H4 (cell line): Measurements from ENCODE around the gene CREB3L1. TPM values are rescaled to one million over a fixed set of nuclear protein-coding genes. Genes with fewer than 3 reads are reported as not detected.

Source experiments
- DNase-seq: peaks from one replicate; pipeline ENCODE4 v3.0.0-alpha.2; 2015; ENCODE audit warnings: low spot score
- total RNA-seq: library from RNA; depleted of rRNA; stranded (reverse); fragments of >200 nt; shearing (Covaris generic); gene quantifications from 2 replicates; pipeline ENCODE4 v1.2.3, GENCODE V29; 2014

CREB3L1 gene
- total RNA-seq, 1 experiment from 2014 or later, result 1.3 TPM

GRCh38 chr11:46273511-46274205 lies 3.8 kb upstream of the CREB3L1 start:
- no peak for DNase-seq

DNA sequence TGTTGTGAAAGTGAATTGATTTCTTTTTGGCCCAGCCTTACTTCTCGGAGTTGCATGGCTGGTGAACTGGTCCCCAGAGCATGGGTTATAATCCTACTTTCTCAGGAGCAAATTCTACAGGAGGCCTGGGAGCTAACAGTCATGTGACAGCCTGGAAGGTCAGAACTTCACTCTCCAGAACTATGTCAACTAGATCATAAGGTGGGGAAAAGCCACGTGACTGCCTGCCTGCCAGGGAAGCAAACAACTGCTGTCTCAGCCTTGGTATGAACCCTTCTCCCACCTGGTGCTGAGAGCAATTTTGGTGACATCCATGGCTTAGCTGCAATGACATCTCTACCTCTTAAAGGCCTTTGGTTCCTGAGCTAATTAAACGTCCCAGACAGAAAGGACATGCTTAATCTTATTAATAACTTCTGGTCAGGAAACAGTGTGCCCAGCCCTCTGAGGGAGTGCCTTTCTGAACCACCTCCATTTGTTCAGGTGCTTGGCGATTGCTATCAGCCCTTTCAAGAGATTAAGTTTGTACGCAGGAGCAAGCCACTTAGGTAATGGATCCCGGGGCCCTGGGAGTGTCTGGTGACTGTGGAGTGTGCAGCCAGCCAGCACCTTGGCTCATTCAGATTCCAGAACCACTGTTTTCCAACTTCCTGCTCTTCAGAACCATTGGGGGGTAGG lies 1.4 kb upstream of the CREB3L1 start:
- no peak for DNase-seq

GRCh38 chr11:46277313-46277621 lies 195 bp upstream of the CREB3L1 start:
- DNase-seq, result no peak

DNA sequence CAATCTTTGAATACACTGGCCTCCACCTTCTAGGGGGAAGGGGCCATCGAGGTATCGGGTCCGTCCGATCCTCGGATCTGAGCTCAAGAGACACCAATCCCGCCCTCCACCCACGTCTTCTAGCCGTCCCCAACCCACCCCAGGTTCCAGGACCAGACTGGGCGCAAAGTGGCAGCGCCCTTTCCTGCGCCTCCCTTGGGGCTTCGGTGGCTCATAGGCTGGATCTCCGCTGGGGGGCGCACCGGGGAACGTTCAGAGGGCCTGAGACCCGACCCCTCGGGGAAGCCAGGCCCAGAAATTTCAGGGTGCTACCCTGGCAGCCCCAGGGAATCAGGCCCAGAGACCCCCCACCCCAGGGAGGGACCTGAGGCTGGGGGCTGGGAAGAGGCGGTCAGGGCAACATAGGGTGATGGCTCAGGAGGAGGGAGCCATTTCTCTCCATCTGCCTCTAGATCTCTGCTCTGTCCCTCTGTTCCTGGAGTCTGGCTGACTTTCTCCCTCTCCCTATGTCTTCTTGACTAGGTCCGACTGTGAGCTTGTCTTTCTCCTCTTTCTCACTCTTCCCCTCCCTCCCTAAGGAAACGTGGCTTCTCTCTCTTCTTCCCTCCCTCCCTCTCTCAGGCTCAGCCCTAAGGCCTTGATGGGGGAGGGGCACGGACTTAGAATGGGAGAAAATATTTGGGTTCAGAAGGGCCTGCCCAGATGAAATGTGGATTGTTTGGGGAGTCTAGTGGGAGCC lies 1.1 kb downstream of the CREB3L1 start:
- DNase-seq, result no peak

GRCh38 chr11:46279126-46280099 lies 2.0 kb downstream of the CREB3L1 start:
- DNase-seq, result no peak

- no peak for DNase-seq
These were observed 3.2 kb downstream of the CREB3L1 start for GRCh38 chr11:46280706-46281105.

DNA sequence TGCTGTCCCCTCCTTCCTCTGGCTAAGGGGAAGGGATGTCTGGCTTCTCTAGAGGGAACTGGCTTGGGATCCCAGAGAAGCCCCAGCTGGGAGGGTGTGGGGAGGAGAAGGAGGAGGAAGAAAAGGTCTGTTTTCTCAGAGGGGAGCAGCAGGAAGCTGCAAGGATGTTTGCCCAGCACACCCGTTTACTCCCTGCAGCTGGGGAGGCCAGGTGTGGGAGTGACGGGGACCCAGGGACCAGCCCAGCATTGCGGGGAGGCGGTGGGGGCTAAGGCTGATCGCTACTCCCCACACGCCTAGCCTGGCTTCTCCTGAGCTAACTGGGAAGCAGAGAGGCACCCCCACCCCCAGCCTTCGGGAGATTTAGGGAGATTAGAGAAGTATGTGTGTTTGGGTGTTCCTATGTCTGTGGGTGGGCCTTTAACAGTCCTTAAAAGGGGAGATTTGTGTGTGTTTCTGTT lies 3.9 kb downstream of the CREB3L1 start:
- no peak for DNase-seq

DNA sequence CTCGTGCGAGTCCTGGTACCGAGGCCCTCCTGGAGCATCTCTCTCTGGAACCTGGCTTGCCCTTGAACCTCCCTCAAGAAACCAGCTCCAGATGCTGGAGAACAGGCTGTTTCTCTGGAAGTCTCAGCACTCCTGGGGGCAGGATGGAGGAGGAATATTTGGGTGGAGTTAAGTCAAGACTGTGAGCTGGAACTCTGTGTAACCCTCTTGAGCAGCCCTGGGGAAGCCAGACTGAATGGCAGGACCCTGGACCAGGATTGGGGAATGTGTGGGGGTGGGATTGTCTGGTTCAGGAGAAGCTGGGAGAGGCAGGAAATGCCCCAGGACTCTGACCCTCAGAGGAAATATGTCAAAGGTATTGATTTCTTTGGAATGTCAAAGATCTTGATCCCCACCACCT lies 7.7 kb downstream of the CREB3L1 start:
- DNase-seq, result no peak

- no peak for DNase-seq
These were observed 8.2 kb downstream of the CREB3L1 start for GRCh38 chr11:46285594-46286033.

GRCh38 chr11:46286789-46287188 lies 9.3 kb downstream of the CREB3L1 start:
- DNase-seq, result no peak

GRCh38 chr11:46288451-46288850 lies 11.0 kb downstream of the CREB3L1 start:
- DNase-seq, result no peak

DNA sequence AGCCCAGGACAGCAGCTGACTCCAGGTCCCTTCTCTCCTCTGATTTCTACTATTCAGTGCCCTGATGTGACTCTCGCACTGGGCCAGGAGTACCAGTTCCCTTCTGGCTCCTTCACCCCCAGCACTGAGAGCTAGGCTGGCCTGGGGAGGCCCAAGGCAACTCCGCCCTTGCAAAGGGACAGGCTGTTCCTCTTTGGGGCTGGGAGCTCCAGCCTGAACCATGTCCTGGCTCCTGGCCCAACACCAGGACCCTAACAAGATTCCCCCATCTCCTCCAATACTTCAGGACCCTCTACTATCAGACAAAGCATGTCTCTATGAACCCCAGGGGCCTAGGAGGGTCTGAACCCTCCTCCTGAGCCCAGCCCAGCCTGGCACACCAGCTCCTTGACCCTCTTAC lies 12.5 kb downstream of the CREB3L1 start:
- DNase-seq, result no peak

DNA sequence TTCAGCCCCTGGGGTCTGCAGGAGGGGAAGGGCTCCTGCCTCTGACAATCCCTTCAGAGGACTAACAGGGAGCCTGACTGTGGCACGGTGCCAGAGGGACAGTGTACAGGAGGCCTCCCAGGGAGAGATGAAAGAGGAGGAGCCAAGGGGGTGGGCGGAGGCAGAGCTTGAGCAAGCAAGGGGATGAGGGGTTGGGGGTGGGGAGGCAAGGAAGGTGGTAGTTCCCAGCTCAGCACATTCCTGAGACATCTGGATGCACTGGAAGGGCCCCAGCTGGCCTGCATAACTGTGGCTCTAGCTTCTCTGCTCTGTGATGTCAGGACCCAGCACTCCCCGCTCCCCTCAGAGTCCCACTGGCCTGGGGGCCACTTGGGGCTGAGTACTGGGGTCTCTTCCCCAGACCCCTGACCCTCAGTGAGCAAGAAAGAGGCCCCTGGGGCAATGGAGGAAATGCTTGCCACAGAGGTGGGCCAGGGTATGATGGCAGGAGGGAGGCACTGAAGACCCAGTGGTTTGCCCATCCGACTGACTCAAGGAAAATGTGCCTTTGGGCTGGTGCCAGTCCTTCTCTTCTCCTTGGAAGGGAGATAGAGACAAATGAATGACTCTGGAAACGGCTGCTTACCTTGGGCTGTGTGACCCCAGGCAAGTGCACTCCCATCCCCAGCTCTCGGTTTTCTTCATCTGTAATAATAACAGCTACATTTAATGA lies 13.3 kb downstream of the CREB3L1 start:
- peak; percentile 97 for DNase-seq

GRCh38 chr11:46291441-46292150 lies 14.1 kb downstream of the CREB3L1 start:
- no peak for DNase-seq

DNA sequence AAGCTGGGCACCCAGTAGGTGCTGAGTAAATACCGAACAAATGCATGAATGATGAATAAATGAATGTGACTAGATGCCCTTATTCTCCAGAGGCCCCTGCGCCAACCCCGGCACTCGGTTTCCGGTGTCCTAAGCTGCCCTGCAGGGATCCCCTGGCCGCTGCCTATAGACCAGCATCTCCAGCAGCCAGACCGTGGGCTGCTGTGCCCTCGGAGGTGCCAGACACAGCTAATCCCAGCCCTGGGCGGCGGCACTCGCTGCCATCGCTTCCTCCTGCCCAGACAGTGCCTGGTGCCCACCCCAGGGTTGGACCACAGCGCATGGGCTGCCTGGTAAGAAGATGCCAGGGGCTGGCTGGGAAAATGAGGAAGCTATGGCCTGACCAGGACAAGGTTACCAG lies 15.6 kb downstream of the CREB3L1 start:
- DNase-seq, result no peak

GRCh38 chr11:46293641-46294103 lies 16.2 kb downstream of the CREB3L1 start:
- DNase-seq, result peak; percentile 83

DNA sequence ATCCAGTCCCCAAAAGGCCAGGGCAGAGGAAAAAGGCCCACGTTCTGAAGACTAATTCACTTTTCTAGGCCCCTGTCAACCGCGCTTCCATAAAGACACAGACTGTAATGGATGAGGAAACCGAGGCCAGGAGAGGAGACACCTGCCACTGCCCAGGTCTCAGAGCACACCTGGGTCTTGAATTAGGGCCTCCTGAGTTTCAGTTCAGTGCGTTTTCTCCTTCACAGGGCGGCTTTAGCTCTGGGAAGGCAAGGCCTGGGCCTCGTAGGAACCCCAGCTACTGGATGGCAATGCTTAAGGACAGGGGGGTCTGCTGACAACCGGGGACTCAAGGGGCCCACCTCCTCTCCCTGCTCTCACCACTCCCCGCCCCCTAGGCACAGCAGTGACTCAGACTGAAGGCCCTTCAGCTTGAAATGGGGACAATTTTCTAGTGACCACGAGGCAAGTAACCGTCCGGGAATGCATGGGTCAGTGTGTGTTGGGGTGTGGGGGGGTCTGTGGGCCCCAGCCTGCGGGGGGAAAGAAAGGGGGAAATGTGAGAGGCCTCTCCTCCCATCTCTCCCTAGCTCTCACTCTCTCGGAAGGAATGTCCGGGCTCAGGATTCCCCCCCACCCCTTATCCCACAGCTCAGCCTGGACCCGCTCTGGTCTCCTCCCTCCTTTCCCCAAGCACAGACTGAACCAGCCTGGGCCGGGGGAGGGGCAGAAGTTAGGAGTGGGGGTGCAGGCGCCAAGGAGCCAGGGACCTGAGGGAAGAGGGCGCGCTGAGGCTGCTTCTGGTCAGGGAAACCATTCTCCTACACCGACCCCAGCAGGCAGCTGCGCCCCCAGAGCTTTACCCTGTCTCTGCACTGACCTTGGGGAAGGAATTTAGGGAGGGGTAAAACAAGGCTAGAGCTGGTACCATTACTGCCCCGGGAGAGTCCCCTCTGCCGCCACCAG lies 17.2 kb downstream of the CREB3L1 start:
- DNase-seq, result peak; percentile 86

- peak; percentile 77 for DNase-seq
These were observed 18.0 kb downstream of the CREB3L1 start for GRCh38 chr11:46295312-46296058.
